ENCODE data around the gene ALG14.
"Not testable (repeated sequence)": the region's sequence is repeated elsewhere in the genome, so short reads cannot be mapped to it uniquely, and the experiment has no call there.

Gene ALG14

GRCh38 chr1:95111014-95111413 lies 38.3 kb upstream of the ALG14 start:
- Histone ChIP-seq H3K4me1 (ENCODE audit: control insufficient read depth, insufficient read depth, low read length, poor library complexity, severe bottlenecking) (no peaks in the 10 kb centered on the region), H3K36me3 (ENCODE audit: control insufficient read depth, insufficient read depth, low read length) (no peaks in the 10 kb centered on the region), H3K27me3 (replicated peaks; ENCODE audit: control insufficient read depth, insufficient read depth, low read length, poor library complexity, severe bottlenecking) (no peaks in the 10 kb centered on the region), H3K27ac (ENCODE audit: insufficient read depth, low read length, poor library complexity, severe bottlenecking) (no peak overlapping the region), H3K9me3 (ENCODE audit: control insufficient read depth, low read length) (no peaks in the 10 kb centered on the region), H3K4me3 (ENCODE audit: insufficient read depth, low read depth, low read length, poor library complexity, severe bottlenecking) (no peak overlapping the region)
- no peak for DNase-seq

- no peak for DNase-seq
- no peaks in the 10 kb centered on the region for H3K4me1 ChIP-seq (ENCODE audit: control insufficient read depth, insufficient read depth, low read length, poor library complexity, severe bottlenecking)
- H3K4me3 ChIP-seq (ENCODE audit: insufficient read depth, low read depth, low read length, poor library complexity, severe bottlenecking), result no peak overlapping the region
- no peaks in the 10 kb centered on the region for H3K36me3 ChIP-seq (ENCODE audit: control insufficient read depth, insufficient read depth, low read length)
- no peaks in the 10 kb centered on the region for H3K27me3 ChIP-seq (replicated peaks; ENCODE audit: control insufficient read depth, insufficient read depth, low read length, poor library complexity, severe bottlenecking)
- H3K9me3 ChIP-seq (ENCODE audit: control insufficient read depth, low read length), result no peaks in the 10 kb centered on the region
- H3K27ac ChIP-seq (ENCODE audit: insufficient read depth, low read length, poor library complexity, severe bottlenecking), result no peak overlapping the region
These were observed 36.0 kb upstream of the ALG14 start for GRCh38 chr1:95108792-95109191.

GRCh38 chr1:95098196-95098595 lies 25.4 kb upstream of the ALG14 start:
- DNase-seq, result no peak
- Histone ChIP-seq H3K27me3 (replicated peaks; ENCODE audit: control insufficient read depth, insufficient read depth, low read length, poor library complexity, severe bottlenecking) (no peaks in the 10 kb centered on the region), H3K4me3 (ENCODE audit: insufficient read depth, low read depth, low read length, poor library complexity, severe bottlenecking) (no peak overlapping the region), H3K4me1 (ENCODE audit: control insufficient read depth, insufficient read depth, low read length, poor library complexity, severe bottlenecking) (no peaks in the 10 kb centered on the region), H3K9me3 (ENCODE audit: control insufficient read depth, low read length) (no peaks in the 10 kb centered on the region), H3K27ac (ENCODE audit: insufficient read depth, low read length, poor library complexity, severe bottlenecking) (no peak overlapping the region), H3K36me3 (ENCODE audit: control insufficient read depth, insufficient read depth, low read length) (no peaks in the 10 kb centered on the region)

- DNase-seq, result no peak
- no peaks in the 10 kb centered on the region for H3K9me3 ChIP-seq (ENCODE audit: control insufficient read depth, low read length)
- H3K36me3 ChIP-seq (ENCODE audit: control insufficient read depth, insufficient read depth, low read length), result no peaks in the 10 kb centered on the region
- H3K27me3 ChIP-seq (replicated peaks; ENCODE audit: control insufficient read depth, insufficient read depth, low read length, poor library complexity, severe bottlenecking), result no peaks in the 10 kb centered on the region
- H3K4me3 ChIP-seq (ENCODE audit: insufficient read depth, low read depth, low read length, poor library complexity, severe bottlenecking), result no peak overlapping the region
- H3K27ac ChIP-seq (ENCODE audit: insufficient read depth, low read length, poor library complexity, severe bottlenecking), result no peak overlapping the region
- no peaks in the 10 kb centered on the region for H3K4me1 ChIP-seq (ENCODE audit: control insufficient read depth, insufficient read depth, low read length, poor library complexity, severe bottlenecking)
These were observed 24.7 kb upstream of the ALG14 start for GRCh38 chr1:95097426-95097825.

GRCh38 chr1:95096218-95096841 lies 23.6 kb upstream of the ALG14 start:
- Histone ChIP-seq H3K27me3 (replicated peaks; ENCODE audit: control insufficient read depth, insufficient read depth, low read length, poor library complexity, severe bottlenecking) (no peaks in the 10 kb centered on the region), H3K27ac (ENCODE audit: insufficient read depth, low read length, poor library complexity, severe bottlenecking) (no peak overlapping the region), H3K4me1 (ENCODE audit: control insufficient read depth, insufficient read depth, low read length, poor library complexity, severe bottlenecking) (no peaks in the 10 kb centered on the region), H3K4me3 (ENCODE audit: insufficient read depth, low read depth, low read length, poor library complexity, severe bottlenecking) (no peak overlapping the region), H3K36me3 (ENCODE audit: control insufficient read depth, insufficient read depth, low read length) (no peaks in the 10 kb centered on the region), H3K9me3 (ENCODE audit: control insufficient read depth, low read length) (no peaks in the 10 kb centered on the region)
- DNase-seq, result no peak

- no peak for DNase-seq
- no peaks in the 10 kb centered on the region for H3K4me1 ChIP-seq (ENCODE audit: control insufficient read depth, insufficient read depth, low read length, poor library complexity, severe bottlenecking)
- H3K27ac ChIP-seq (ENCODE audit: insufficient read depth, low read length, poor library complexity, severe bottlenecking), result no peak overlapping the region
- H3K27me3 ChIP-seq (replicated peaks; ENCODE audit: control insufficient read depth, insufficient read depth, low read length, poor library complexity, severe bottlenecking), result no peaks in the 10 kb centered on the region
- no peak overlapping the region for H3K4me3 ChIP-seq (ENCODE audit: insufficient read depth, low read depth, low read length, poor library complexity, severe bottlenecking)
- no peaks in the 10 kb centered on the region for H3K36me3 ChIP-seq (ENCODE audit: control insufficient read depth, insufficient read depth, low read length)
- H3K9me3 ChIP-seq (ENCODE audit: control insufficient read depth, low read length), result no peaks in the 10 kb centered on the region
These were observed 23.1 kb upstream of the ALG14 start for GRCh38 chr1:95095833-95096217.

GRCh38 chr1:95094923-95095322 lies 22.2 kb upstream of the ALG14 start:
- Histone ChIP-seq H3K36me3 (ENCODE audit: control insufficient read depth, insufficient read depth, low read length) (no peaks in the 10 kb centered on the region), H3K4me1 (ENCODE audit: control insufficient read depth, insufficient read depth, low read length, poor library complexity, severe bottlenecking) (no peaks in the 10 kb centered on the region), H3K4me3 (ENCODE audit: insufficient read depth, low read depth, low read length, poor library complexity, severe bottlenecking) (no peak overlapping the region), H3K27me3 (replicated peaks; ENCODE audit: control insufficient read depth, insufficient read depth, low read length, poor library complexity, severe bottlenecking) (no peaks in the 10 kb centered on the region), H3K9me3 (ENCODE audit: control insufficient read depth, low read length) (no peaks in the 10 kb centered on the region), H3K27ac (ENCODE audit: insufficient read depth, low read length, poor library complexity, severe bottlenecking) (no peak overlapping the region)
- DNase-seq, result no peak

- no peak for DNase-seq
- no peaks in the 10 kb centered on the region for H3K9me3 ChIP-seq (ENCODE audit: control insufficient read depth, low read length)
- no peaks in the 10 kb centered on the region for H3K4me1 ChIP-seq (ENCODE audit: control insufficient read depth, insufficient read depth, low read length, poor library complexity, severe bottlenecking)
These were observed 20.5 kb upstream of the ALG14 start for GRCh38 chr1:95093296-95093695.

GRCh38 chr1:95092891-95093290 lies 20.1 kb upstream of the ALG14 start:
- not testable (repeated sequence) for H3K4me1 ChIP-seq (ENCODE audit: control insufficient read depth, insufficient read depth, low read length, poor library complexity, severe bottlenecking); H3K27ac ChIP-seq (ENCODE audit: insufficient read depth, low read length, poor library complexity, severe bottlenecking); H3K27me3 ChIP-seq (replicated peaks; ENCODE audit: control insufficient read depth, insufficient read depth, low read length, poor library complexity, severe bottlenecking); H3K36me3 ChIP-seq (ENCODE audit: control insufficient read depth, insufficient read depth, low read length); DNase-seq; H3K4me3 ChIP-seq (ENCODE audit: insufficient read depth, low read depth, low read length, poor library complexity, severe bottlenecking); H3K9me3 ChIP-seq (ENCODE audit: control insufficient read depth, low read length)

More at GRCh38 chr1:95093296-95093695, 20.5 kb upstream of the ALG14 start:
- Histone ChIP-seq H3K27me3 (replicated peaks; ENCODE audit: control insufficient read depth, insufficient read depth, low read length, poor library complexity, severe bottlenecking) (no peaks in the 10 kb centered on the region), H3K27ac (ENCODE audit: insufficient read depth, low read length, poor library complexity, severe bottlenecking) (no peak overlapping the region), H3K4me3 (ENCODE audit: insufficient read depth, low read depth, low read length, poor library complexity, severe bottlenecking) (no peak overlapping the region), H3K36me3 (ENCODE audit: control insufficient read depth, insufficient read depth, low read length) (no peaks in the 10 kb centered on the region)

- DNase-seq; H3K4me3 ChIP-seq (ENCODE audit: insufficient read depth, low read depth, low read length, poor library complexity, severe bottlenecking); H3K27me3 ChIP-seq (replicated peaks; ENCODE audit: control insufficient read depth, insufficient read depth, low read length, poor library complexity, severe bottlenecking); H3K27ac ChIP-seq (ENCODE audit: insufficient read depth, low read length, poor library complexity, severe bottlenecking); H3K9me3 ChIP-seq (ENCODE audit: control insufficient read depth, low read length); H3K4me1 ChIP-seq (ENCODE audit: control insufficient read depth, insufficient read depth, low read length, poor library complexity, severe bottlenecking); H3K36me3 ChIP-seq (ENCODE audit: control insufficient read depth, insufficient read depth, low read length): not testable (repeated sequence)
These were observed 18.5 kb upstream of the ALG14 start for GRCh38 chr1:95091290-95091689.
